Prostate gland (tissue), 2 donors: Measurements from ENCODE around the gene IQGAP2. TPM values are rescaled to one million over a fixed set of nuclear protein-coding genes. Genes with fewer than 3 reads are reported as not detected.

Experiments used
- DNase-seq: peaks from one replicate; pipeline ENCODE4 v3.0.0-alpha.2; 2019; ENCODE audit warnings: low spot score
- H3K27ac ChIP-seq, 2 donors: fragments of 200-600 bp; sonication (generic); 2 replicates each; pipeline ENCODE4 v1.5.1; 2017 to 2019
- H3K27me3 ChIP-seq: fragments of 200-600 bp; sonication (generic); replicated peaks from 2 replicates; pipeline ENCODE4 v1.5.1; 2019; ENCODE audit not compliant: insufficient read depth
- H3K36me3 ChIP-seq, 2 donors: fragments of 200-600 bp; sonication (generic); 1 replicate in 1 of 2; 2 replicates in 1 of 2; pipeline versions ENCODE4 v1.5.1 to v1.8.1; 2017 to 2019
- H3K4me1 ChIP-seq: fragments of 200-600 bp; sonication (generic); replicated peaks from 2 replicates; pipeline ENCODE4 v1.5.1; 2019
- H3K4me3 ChIP-seq, 2 donors: fragments of 200-600 bp; sonication (generic); 2 replicates each; pipeline ENCODE4 v1.5.1; 2017 to 2019
- H3K9me3 ChIP-seq: fragments of 200-600 bp; sonication (generic); 2 replicates; pipeline ENCODE4 v1.5.1; 2017
- CTCF ChIP-seq, 4 experiments: fragments of 200-600 bp in 2 of 4; fragments of 450-650 bp in 2 of 4; sonication (generic) in 2 of 4; IDR thresholded peaks; 1 replicate in 3 of 4; 2 replicates in 1 of 4; pipeline ENCODE4 v1.5.1; 2016 to 2019; ENCODE audit warnings: antibody characterized with exemption in 4 of 4, mild to moderate bottlenecking in 2 of 4, moderate library complexity in 2 of 4
- POLR2A ChIP-seq: fragments of 450-650 bp; IDR thresholded peaks from one replicate; pipeline ENCODE4 v1.6.1; 2016; ENCODE audit warnings: antibody characterized with exemption, mild to moderate bottlenecking
- POLR2AphosphoS5 ChIP-seq: sonication (generic); formaldehyde crosslinking; IDR thresholded peaks from one replicate; pipeline ENCODE4 v1.6.1; 2017; ENCODE audit warnings: antibody characterized with exemption
- WGBS: methylation state at CpG from one replicate; pipeline ENCODE4 v1.1.5; 2018; 5-methylcytosine and 5-hydroxymethylcytosine counted together
- intact Hi-C: fragments of 100-400 bp; cut with DNase I; formaldehyde crosslinking; loops from one replicate; pipeline ENCODE4 v1.14.2; 2022
- total RNA-seq, 2 donors: library from RNA; depleted of rRNA; stranded (reverse); fragments of >200 nt; gene quantifications; one replicate each; pipeline ENCODE4 v1.1.0, GENCODE V29; 2016

Gene IQGAP2
- total RNA-seq, 2 donors from 2014 or later: 41.5 to 64.9 TPM

GRCh38 chr5:76663573-76663972 lies 260.5 kb downstream of the IQGAP2 start:
- no peaks in the 10 kb centered on the region for H3K9me3 ChIP-seq
- DNase-seq: no peak

GRCh38 chr5:76664079-76664478 lies 261.0 kb downstream of the IQGAP2 start:
- H3K27ac ChIP-seq: no peak overlapping the region
- no peaks in the 10 kb centered on the region for H3K36me3 ChIP-seq
- TF ChIP-seq POLR2AphosphoS5: no peak
- TF ChIP-seq POLR2A: no peak
- TF ChIP-seq CTCF (IDR thresholded peaks at IDR 0.05): no peak
- H3K9me3 ChIP-seq: no peaks in the 10 kb centered on the region
- intact Hi-C loops: no loop called here
- no peak for DNase-seq
- no peak overlapping the region for H3K4me3 ChIP-seq
- H3K4me1 ChIP-seq: no peaks in the 10 kb centered on the region
- H3K27me3 ChIP-seq: no peaks in the 10 kb centered on the region
- WGBS: 95% methylated on average over 6 of the region's 6 CpGs

More at GRCh38 chr5:76663573-76663972, 260.5 kb downstream of the IQGAP2 start:
- Histone ChIP-seq H3K4me1 (no peaks in the 10 kb centered on the region), H3K36me3 (no peaks in the 10 kb centered on the region), H3K4me3 (no peak overlapping the region), H3K27me3 (no peaks in the 10 kb centered on the region), H3K27ac (no peak overlapping the region)
- no peak for TF ChIP-seq POLR2A
- TF ChIP-seq CTCF (IDR thresholded peaks at IDR 0.05): no peak
- no peak for TF ChIP-seq POLR2AphosphoS5
- intact Hi-C loops: no loop called here
- WGBS: 84% methylated on average over 3 of the region's 3 CpGs

- no peak for DNase-seq
- no peaks in the 10 kb centered on the region for H3K27me3 ChIP-seq
- no peak for TF ChIP-seq CTCF (IDR thresholded peaks at IDR 0.05)
- TF ChIP-seq POLR2AphosphoS5: no peak
- TF ChIP-seq POLR2A: no peak
- H3K4me3 ChIP-seq: no peak overlapping the region
- no peaks in the 10 kb centered on the region for H3K36me3 ChIP-seq
- no peaks in the 10 kb centered on the region for H3K9me3 ChIP-seq
- 86% methylated on average over 2 of the region's 2 CpGs for WGBS
- H3K27ac ChIP-seq: no peak overlapping the region
- intact Hi-C loops: no loop called here
- H3K4me1 ChIP-seq: no peaks in the 10 kb centered on the region
These were observed 264.4 kb downstream of the IQGAP2 start for GRCh38 chr5:76667495-76667894.

GRCh38 chr5:76669245-76669644 lies 266.2 kb downstream of the IQGAP2 start:
- no peaks in the 10 kb centered on the region for H3K36me3 ChIP-seq
- no peaks in the 10 kb centered on the region for H3K27me3 ChIP-seq
- H3K9me3 ChIP-seq: no peaks in the 10 kb centered on the region
- WGBS: 94% methylated on average over 5 of the region's 5 CpGs
- H3K4me1 ChIP-seq: no peaks in the 10 kb centered on the region
- TF ChIP-seq POLR2AphosphoS5 (no peak), CTCF (IDR thresholded peaks at IDR 0.05) (no peak), POLR2A (no peak)
- no peak overlapping the region for H3K4me3 ChIP-seq
- no peak for DNase-seq
- H3K27ac ChIP-seq: no peak overlapping the region
- intact Hi-C loops: no loop called here

- WGBS: 83% methylated on average over 3 of the region's 3 CpGs
- TF ChIP-seq POLR2AphosphoS5: no peak
- TF ChIP-seq CTCF (IDR thresholded peaks at IDR 0.05): no peak
- no peak for TF ChIP-seq POLR2A
These were observed 267.4 kb downstream of the IQGAP2 start for GRCh38 chr5:76670508-76670907.

More at GRCh38 chr5:76670508-76670907, 267.4 kb downstream of the IQGAP2 start:
- Histone ChIP-seq H3K27me3 (no peaks in the 10 kb centered on the region), H3K27ac (no peak overlapping the region), H3K36me3 (no peaks in the 10 kb centered on the region), H3K4me3 (no peak overlapping the region), H3K9me3 (no peaks in the 10 kb centered on the region), H3K4me1 (no peaks in the 10 kb centered on the region)
- no peak for DNase-seq
- intact Hi-C loops: no loop called here
